T-helper 2 cell (primary cell): ENCODE data around the gene CCL16.
"Not testable (repeated sequence)": the region's sequence is repeated elsewhere in the genome, so short reads cannot be mapped to it uniquely, and the experiment has no call there.

Source experiments
- DNase-seq, 5 experiments: peaks; one replicate each; pipeline versions ENCODE4 v3.0.0 to v3.0.0-alpha.2; 2012 to 2022
- total RNA-seq, 2 donors: gene quantifications; one replicate each; lab custom pipeline; 2026; lab: John Stamatoyannopoulos, UW

Gene CCL16, protein sequence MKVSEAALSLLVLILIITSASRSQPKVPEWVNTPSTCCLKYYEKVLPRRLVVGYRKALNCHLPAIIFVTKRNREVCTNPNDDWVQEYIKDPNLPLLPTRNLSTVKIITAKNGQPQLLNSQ
- total RNA-seq, result 0 to 0.31 reads per million in 2 donors

DNA sequence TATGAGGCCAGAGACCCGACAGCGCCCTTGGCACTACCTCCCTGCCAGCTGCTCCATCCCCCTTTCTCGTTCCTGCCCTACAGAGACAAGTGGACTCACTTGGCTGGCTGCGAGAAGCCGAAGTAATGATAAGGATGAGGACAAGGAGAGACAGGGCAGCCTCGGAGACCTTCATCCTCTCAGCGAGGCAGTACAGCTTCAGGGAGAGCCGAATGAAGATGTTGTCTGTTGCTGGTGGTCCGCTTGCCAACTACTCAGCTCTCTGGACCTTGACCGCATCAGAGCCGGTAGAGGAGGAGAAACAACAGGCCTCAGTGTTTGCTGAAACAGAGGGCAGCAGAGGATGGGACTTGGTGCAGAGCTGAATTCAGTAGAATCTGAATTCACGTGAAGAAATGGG is at the start of gene CCL16:
CCL16 (minus strand) TSS at position 252 of the 400 bp plus-strand sequence; CDS start at position 175, 77 bp downstream.
- DNase-seq, result no peak

DNA sequence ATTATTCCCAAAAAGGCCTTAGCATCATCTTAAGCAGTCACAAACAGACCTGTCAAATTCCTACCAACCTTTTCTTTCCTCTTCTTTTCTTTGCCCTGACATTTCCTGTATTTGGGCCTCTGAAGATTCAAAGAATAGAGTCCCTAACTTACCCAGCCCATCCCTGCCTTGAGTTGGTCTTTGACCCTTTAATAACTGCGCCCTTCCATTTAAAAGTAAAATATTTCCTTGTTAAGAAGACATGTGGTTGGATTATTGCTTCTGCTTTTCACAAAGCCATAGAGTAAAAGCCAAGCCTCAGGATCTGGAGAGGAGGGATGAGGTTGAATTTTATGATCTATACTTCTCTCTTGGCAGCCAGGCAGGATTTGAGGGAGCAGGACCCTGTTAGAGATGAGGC is 49.7 kb upstream of the CCL16 start:
- DNase-seq, result no peak

DNA sequence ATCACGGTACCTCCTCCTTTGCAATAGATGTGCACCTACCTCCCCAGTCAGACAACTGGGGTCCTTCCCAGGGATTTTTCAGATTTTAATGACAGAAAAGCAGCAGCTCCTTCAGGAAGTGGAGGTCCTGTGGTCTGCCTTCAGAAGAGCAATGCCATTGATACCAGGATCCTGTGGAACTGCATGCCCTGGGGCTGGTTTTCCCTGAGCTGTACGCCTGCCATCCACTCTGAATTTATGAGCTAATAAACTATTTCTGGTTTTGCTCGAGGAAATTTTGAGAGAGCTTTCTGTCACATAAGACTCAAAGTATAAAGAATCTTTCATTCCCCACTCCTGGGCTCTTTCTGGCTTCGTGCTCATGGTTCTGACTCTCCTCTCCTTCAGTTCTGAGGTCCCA is 46.5 kb upstream of the CCL16 start:
- DNase-seq, result no peak

DNA sequence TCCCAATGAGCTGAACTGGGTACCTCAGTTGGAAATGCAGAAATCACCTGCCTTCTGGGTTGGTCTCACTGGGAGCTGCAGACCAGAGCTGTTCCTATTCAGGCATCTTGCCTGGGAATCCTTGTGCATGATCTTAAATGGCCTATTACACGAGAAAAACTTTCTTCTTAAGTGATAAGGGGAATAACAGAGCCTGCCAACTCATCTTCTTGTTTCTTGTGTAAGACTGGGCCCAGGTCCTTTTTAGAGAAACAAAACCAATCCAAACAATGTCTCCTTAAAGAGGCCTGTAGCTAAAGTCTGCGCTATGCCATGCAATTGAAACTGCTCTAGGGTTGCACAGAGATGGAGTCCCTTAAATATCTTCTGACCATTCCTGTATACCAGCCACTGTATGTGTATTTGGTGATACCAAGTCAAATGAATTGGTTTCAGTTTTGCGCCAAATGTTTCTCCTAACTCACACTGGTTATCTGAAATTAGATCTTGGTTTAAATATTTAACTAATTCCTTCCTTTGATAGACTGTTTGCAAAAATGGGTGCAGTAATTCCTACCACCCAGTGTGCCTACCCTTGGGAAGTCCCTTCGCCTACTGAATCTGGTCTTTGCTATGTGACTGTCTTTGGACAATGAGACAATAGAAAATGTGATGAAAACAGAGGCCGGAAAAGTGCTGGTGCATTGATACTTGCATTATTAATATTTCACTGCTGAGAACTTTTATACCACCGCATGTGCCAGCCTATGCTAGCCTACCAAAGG is 43.0 kb upstream of the CCL16 start:
- no peak for DNase-seq

DNA sequence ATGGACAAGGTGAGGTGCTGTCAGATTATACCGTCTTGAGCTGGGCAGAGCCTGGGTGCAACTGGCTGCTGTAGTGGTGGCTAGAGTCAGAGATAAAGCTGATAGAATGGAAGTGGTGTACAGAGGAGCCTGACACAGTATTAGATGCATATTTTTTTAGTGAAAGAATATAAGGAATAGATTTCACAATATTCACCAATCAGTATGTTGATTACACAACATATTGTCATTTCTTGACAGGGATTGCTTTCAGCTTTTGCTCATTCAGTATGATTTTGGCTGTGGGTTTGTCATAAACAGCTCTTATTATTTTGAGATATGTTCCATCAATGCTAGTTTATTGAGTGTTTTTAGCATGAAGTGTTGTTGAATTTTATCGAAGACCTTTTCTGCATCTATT is 38.1 kb upstream of the CCL16 start:
- DNase-seq, result no peak

DNA sequence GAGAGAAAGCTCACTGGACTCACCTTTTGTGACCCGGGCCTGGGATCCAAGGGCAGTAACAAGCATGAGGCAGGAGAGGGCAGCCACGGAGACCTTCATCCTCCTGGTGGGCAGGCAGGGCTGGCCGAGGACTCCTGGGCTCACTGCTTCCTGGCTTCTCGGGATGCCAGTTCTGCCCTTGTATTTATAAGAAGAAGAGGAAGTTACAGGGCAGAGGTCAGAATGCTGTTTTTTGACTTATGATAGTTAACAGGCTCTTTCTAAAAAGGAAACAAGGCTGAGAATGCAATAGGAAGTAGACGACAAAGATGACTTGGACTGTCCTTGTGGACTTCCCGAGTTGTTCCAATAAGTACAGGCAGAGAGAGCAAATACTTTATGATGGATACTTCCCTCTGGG is 36.5 kb upstream of the CCL16 start, which contains the start of gene CCL23:
CCL23 (minus strand) TSS at position 174 of the 400 bp plus-strand sequence; CDS start at position 99, 75 bp downstream.
- DNase-seq, result no peak

DNA sequence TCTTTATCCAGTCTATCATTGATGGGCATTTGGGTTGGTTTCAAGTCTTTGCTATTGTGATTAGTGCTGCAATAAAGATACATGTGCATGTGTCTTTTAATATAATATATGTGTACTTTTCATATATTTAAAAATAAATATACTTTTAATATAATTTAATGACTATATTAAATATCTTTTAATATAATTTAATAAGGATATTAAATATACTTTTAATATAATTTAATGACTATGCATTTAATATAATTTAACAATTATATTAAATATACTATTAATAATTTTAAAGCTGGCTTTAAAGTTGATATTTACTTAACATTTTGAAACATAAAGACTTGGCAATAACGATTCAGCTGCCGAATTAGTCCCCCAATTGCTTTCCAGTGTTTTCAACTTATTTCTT is 35.3 kb upstream of the CCL16 start:
- no peak for DNase-seq

DNA sequence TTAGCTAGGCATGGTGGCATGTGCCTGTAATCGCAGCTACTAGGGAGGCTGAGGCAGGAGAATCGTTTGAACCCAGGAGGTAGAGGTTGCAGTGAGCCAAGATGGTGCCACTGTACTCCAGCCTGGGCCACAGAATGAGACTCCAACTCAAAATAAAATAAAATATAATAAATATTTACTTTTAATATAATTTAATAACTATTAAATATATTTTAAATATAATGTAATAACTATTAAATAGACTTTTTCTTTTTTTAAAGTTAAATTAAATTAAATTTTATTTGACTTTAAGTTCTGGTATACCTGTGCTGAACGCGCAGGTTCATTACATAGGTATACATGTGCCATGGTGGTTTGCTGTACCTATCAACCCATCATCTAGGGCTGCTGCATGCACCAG is 34.6 kb upstream of the CCL16 start:
- not testable (repeated sequence) for DNase-seq

DNA sequence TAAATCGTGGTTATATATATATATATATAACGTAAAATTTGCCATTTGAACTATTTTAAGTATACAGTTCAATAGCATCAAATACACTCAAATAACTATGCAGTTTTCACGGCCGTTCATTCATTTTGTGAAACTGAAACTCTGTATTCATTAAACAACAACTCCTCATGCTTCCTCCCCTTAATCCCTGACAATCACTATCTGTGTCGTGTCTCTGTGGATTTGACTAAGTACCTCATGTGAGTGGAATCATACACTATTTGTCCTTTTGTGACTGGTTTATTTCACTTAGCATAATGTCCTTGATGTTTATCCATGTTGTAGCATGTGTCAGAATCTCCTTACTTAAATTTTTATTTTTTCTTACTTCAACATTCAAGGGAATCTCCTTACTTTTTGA is 33.6 kb upstream of the CCL16 start:
- DNase-seq, result no peak

DNA sequence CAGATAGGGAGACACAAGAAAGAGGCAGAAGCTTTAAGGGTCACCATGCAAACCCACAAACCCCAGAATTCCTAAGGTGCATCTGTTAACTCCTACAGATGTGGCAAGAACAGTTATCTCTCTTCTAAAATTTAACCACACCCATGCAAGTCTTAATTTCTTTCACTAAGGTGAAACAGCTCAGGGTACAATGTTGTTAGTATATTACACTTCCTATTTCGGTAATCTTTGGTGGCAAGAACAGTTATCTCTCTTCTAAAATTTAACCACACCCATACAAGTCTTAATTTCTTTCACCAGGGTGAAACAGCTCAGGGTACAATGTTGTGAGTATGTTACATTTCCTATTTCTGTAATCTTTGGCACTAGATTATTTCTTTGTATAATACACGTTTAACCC is 29.9 kb upstream of the CCL16 start:
- DNase-seq, result no peak

DNA sequence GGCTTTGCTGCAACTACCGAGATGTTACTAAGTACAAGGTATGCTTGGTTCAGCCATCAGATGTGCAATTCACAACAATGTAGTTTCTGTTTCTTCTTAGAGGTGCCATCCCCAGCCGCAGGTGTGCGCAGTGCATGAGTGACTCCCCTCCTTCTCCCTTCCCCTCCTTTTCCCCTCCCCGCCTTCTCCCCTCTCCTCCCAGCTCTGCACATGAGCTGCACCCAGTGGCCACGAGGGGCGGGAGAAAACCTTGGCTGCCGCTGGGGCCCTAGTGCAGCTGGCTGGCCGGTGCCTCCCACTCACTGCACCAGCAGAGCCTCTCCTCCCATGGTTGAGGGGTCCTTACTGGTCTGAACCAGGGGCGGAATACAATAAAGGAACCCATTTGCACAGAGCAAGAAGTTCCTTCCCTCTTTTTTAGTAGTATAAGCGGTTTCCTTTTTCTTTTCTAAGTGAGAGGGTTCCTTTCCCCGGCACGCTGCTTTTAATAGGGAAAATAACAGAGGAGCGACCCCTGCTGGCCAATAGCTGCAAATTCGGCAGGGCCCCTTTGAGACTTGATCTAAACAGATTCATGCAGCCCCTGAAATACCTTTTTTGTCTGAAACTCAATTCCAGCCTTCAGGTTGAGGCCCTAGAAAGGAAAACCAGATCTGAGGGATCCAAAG is 27.8 kb upstream of the CCL16 start:
- DNase-seq, result no peak

DNA sequence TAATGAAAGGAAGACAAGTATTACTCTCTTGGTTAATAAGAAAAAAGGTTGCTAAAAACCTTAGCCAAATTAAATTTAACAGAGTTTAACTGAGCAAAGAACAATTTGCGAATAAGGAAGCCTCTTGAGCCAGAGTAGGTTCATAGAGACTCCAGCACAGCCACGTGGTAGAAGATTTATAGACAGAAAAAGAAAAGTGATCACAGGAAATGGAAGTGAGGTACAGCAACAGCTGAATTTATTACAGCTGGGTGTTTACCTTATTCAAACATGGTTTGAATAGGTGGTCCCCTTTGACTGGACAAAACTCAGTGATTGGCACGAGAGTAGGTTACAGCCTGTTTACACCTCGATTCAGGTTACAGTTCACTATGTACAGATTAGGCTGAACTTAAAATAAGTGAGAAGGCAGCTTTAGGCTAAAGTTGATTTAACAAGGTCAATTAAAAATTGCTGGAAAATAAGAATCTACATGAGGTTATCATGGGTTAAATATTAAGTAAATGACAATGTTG is 23.4 kb upstream of the CCL16 start:
- DNase-seq, result no peak

DNA sequence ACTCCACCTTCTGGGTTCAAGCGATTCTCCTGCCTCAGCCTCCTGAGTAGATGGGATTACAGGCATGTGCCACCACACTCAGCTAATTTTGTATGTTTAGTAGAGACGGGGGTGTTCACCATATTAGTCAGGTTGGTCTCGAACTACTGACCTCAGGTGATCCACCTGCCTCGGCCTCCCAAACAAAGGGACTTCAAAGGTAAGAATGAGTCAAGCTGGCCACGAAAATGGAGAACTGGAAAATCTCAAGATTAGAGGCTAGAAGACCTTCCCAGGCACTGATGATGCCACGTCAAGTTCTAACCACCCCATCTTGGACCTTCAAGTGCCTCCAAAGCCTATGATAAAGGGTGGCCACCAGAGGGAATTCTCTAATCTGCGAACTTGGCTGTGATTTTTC is 21.3 kb upstream of the CCL16 start:
- no peak for DNase-seq

DNA sequence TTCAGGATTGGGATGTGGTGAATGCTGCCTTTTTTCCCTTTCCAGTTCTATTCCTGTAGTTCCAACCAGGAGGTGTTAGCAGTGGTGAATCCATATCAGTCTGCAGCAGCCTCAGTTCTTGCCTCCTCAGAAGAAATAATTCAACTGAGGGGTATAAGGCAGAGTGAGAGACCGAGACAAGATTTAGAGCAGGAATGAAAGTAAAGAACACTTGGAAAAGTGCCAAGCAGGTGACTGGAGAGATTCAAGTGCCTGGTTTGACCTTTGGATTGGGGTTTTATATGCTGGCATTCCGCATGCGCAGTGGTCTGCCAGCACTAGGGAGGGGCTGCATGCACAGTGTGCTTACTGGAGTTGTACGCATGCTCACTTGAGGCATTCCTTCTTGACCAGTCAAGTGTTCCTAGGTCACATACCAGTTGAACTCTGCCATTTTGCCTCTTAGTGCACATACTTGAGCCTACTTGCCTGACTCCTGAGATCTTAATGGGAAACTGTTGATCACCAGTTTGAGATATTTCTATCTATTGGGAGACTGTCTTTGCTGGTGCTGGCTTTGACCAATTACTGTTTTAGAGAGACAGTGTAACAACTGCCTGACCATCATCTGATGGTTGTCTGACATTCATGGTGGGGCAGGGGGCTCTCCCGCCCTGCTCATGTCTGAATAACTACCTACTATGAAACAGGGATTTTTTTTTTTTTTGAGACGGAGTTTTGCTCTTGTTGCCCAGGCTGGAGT is 20.7 kb upstream of the CCL16 start:
- DNase-seq, result no peak

DNA sequence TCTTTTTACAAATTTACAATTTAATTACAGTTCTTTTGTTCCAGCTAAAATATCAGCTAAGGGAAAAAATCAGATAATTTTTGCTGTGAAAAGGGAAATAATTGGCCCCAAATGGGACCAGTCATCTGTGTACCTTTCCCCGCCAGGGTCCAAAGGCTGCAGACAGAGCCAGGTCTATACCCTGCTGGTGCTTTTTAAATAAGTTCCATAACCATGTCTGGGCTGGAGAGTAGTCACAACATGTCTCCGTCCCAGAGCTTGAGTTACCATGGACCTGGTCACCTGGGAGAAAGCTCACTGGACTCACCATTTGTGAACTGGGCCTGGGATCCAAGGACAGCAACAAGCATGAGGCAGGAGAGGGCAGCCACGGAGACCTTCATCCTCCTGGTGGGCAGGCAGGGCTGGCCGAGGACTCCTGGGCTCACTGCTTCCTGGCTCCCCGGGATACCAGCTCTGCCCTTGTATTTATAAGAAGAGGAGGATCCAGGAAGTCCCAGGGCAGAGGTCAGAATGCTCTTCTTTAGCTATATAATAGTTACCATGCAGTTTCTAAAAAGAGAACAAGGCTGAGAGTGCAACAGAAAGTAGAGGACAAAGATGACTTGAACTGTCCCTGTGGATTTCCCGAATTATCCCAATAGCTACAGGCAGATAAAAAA is 19.9 kb upstream of the CCL16 start, which contains the start of gene CCL15:
CCL15 (minus strand) TSS at position 444 of the 662 bp plus-strand sequence; CDS start at position 383, 61 bp downstream.
- DNase-seq, result no peak

DNA sequence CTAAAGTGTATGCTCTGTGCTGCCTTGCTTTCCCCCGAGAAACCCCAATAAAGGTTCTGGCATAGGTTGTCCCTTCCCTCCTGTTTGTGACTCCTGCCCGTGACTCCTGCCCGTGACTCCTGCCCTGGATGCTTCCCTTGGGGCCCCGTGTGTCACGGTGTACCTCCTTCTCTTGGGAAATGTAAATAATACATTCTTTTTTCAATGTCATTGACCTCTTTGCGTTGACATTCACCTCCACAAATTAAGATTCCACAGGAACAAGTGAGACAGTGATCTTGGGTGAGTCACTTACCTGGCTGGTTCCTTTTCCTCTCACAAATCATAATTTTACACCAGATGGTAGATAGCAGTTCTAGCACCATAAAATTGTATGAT is 19.4 kb upstream of the CCL16 start:
- no peak for DNase-seq

DNA sequence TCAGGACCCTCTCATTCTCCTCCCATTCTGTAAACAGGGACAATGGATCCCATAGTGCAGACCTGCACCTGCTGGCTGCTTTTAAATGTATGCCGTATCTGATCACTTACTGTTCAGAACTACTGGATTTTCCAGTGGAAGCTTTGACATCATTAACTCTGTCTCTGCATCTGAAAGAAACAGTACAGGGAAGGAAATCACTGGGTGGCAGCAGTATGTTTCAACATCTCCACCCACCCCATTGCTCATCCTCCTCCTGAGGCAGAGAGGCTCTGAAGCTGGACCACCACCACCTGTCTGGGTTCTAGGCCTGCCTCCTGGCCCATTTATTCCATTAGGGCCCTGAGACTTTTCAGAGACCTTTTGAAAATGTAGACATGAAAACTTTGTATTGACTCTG is 17.5 kb upstream of the CCL16 start:
- no peak for DNase-seq

DNA sequence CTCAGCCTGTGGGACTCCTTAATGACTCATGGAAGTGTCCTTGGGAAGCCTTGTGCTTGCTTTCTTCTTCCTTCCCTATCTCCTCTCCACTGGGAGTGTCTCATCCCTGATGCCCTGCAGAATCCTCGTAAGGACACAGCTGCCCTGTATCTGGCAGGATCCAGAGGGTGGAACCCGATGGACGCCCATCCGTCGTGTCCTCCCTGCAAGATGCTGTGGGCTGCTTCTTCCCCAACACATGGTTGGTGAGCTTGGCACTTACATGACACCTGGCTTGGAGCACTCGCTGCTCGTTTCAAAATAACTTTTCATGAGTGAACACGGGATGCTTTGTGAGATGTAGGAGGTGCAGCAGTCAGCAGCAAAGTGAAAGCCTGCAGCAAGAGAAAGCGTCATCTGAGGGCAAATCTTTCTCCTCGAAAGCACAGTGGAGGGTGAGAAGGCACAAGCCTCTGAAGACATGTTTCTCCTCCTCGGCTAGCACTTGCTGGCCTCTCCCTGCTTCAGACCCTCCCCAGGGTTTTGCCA is 16.8 kb upstream of the CCL16 start:
- no peak for DNase-seq

DNA sequence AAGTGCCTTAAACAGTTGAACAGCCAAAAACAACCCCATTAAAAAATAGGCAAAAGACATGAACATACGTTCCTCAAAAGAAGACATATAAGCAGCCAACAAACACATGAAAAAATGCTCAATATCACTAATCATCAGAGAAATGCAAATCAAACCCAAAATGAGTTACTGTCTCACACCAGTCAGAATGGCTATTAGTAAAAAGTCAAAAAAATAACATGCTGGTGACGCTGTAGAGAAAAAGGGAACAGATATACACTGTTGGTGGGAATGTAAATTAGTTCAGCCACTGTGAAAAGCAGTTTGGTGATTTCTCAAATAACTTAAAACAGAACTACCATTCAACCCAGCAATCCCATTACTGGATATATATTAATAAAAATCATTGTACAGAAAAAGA is 14.0 kb upstream of the CCL16 start:
- DNase-seq, result not testable (repeated sequence)

DNA sequence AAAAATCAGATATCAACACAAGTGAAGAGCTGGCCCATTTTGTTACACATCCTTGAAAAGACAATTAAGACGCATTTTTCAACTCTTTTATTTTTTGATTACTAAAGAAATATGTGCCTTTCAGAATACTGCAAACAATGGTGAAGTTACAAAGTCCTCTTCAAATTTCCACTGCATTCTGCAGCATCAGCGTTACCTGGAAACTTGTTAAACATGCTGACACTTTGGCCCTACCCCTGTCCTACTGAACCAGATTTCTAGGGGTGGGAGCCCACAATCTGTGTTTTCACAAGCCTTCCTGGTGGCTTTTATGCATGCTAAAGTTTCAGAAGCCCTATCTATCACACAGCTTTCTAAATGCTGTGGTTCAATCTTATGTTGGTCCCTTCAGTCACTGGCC is 9.8 kb upstream of the CCL16 start:
- DNase-seq, result no peak

DNA sequence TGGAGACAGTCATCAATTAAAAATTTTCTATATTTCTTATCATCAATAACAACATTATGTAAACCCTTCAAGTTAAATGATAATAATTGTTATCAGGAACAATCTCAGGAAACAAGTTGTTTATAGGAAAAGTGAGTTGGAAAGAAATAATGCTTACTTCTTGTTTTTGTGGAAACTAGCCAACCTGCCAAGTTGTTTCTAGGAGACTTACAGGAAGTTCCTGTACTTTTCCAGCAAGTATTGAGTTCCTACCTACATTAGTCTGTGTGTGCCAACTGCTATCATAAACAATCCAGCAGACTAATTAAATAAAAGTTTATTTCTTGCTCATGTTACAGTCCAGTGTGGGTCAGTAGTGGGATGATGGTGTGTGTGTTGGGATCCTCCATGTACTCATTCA is 6.9 kb upstream of the CCL16 start:
- no peak for DNase-seq

DNA sequence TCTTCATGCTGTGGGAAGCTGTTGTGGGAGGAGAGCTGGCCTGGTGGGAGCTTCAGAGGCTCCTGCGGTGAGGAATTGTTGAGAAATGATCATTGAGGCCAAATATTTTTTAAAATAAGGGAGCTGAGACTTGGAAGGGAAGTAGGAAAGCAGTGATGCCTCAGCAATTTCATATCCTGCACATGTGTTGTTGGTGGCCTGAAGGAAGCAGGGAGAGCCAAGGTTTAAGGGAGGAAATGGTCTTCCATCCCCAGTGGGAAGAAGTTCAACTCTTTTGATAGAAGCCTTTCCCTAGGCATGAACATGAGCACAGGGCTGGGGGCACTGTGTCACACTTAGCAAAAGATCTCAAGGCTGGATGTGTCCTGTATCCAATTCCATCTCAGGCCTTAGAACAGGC is 5.3 kb upstream of the CCL16 start, which contains the start of gene CCL14:
CCL14 (minus strand) TSS at position 87 of the 400 bp plus-strand sequence; CDS start at position 7, 80 bp downstream.
- no peak for DNase-seq
